Endothelial cell (in vitro differentiated cells): Measurements from ENCODE around the gene RORC. TPM values are rescaled to one million over a fixed set of nuclear protein-coding genes. Genes with fewer than 3 reads are reported as not detected.

Source experiments
- DNase-seq: peaks from one replicate; pipeline ENCODE4 v3.0.0; 2021; ENCODE audit warnings: low spot score
- H3K27ac Mint-ChIP-seq: one replicate; pipeline ENCODE4 v1.8.0; 2021; ENCODE audit warnings: mixed read lengths, inconsistent platforms; ENCODE audit not compliant: unreplicated experiment
- H3K27me3 Mint-ChIP-seq: one replicate; pipeline ENCODE4 v1.8.0; 2021; ENCODE audit warnings: mild to moderate bottlenecking, moderate library complexity, mixed read lengths, inconsistent platforms; ENCODE audit not compliant: unreplicated experiment
- H3K36me3 Mint-ChIP-seq: one replicate; pipeline ENCODE4 v1.8.0; 2021; ENCODE audit warnings: mild to moderate bottlenecking, low read depth, mixed read lengths, inconsistent platforms; ENCODE audit not compliant: unreplicated experiment
- H3K4me1 Mint-ChIP-seq: one replicate; pipeline ENCODE4 v1.8.0; 2021; ENCODE audit warnings: mild to moderate bottlenecking, mixed read lengths, inconsistent platforms; ENCODE audit not compliant: unreplicated experiment
- H3K4me3 Mint-ChIP-seq: one replicate; pipeline ENCODE4 v1.8.0; 2021; ENCODE audit warnings: mild to moderate bottlenecking, mixed read lengths, inconsistent platforms; ENCODE audit not compliant: unreplicated experiment
- H3K9me3 Mint-ChIP-seq: one replicate; pipeline ENCODE4 v1.8.0; 2021; ENCODE audit warnings: mixed read lengths, inconsistent platforms; ENCODE audit not compliant: unreplicated experiment
- total RNA-seq: library from RNA; stranded (reverse); fragmentation: NEBNext Ultra II Directional; extraction: Animal tissue kit (Norgen Biotek cat#: 25700); gene quantifications from one replicate; pipeline ENCODE4 v1.2.1, GENCODE V29; 2021; ENCODE audit not compliant: unreplicated experiment
- TF ChIP-seq, protein P1 (sequence below): fragments of 200-600 bp; sonication (generic); IDR thresholded peaks from one replicate; pipeline ENCODE4 v1.5.0; 2021; ENCODE audit warnings: antibody characterized with exemption; ENCODE audit not compliant: unreplicated experiment

Gene RORC
- total RNA-seq, 1 donor from 2014 or later = 1.0 TPM

DNA sequence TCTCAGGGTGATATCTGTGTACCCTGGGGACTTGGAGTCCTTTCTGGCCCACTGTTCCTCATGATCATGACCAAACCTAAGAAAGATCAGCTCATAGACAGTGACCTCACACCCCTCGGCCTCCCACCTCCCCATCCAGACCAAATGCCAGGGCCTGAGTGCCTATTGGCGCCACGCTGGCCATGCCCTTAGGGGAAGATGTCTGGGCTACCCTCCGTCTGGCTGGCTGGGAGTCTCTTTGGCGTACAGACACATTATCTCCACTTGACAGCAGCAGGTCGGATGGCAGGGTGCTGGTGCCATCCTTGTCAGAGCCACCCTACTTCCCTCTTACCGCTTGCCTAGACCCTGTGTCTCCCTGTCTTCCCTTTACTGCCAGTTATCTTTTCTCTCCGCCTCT lies 8.4 kb downstream of the RORC start:
- TF ChIP-seq, protein P1, sequence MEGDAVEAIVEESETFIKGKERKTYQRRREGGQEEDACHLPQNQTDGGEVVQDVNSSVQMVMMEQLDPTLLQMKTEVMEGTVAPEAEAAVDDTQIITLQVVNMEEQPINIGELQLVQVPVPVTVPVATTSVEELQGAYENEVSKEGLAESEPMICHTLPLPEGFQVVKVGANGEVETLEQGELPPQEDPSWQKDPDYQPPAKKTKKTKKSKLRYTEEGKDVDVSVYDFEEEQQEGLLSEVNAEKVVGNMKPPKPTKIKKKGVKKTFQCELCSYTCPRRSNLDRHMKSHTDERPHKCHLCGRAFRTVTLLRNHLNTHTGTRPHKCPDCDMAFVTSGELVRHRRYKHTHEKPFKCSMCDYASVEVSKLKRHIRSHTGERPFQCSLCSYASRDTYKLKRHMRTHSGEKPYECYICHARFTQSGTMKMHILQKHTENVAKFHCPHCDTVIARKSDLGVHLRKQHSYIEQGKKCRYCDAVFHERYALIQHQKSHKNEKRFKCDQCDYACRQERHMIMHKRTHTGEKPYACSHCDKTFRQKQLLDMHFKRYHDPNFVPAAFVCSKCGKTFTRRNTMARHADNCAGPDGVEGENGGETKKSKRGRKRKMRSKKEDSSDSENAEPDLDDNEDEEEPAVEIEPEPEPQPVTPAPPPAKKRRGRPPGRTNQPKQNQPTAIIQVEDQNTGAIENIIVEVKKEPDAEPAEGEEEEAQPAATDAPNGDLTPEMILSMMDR = no peak
- Mint-ChIP-seq H3K27ac (no peak overlapping the region), H3K27me3 (peaks cover 13% of the 10 kb centered on the region), H3K36me3 (peaks cover 3% of the 10 kb centered on the region), H3K4me1 (peaks cover 42% of the 10 kb centered on the region), H3K4me3 (no peak overlapping the region), H3K9me3 (no peaks in the 10 kb centered on the region)
- no peak for DNase-seq

DNA sequence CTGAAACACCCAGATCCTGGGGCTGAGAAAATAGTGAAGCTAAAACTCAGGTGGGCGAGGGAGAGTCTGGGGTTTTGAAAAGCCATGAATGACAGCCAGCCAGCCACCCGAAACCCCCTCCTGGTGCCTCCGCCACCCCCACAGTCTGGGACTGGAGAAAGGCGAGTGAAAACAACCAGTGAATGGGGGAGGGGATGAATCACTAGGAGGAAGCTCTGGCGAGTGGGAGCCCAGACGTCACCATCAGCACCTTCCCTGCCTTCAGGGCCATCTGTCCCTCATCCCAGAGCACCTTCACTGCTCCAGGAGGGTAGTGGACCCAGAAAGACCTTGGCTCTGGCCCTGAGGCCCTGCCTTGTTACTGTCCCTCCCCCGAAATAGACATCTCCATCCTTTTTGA lies 9.2 kb downstream of the RORC start:
- Mint-ChIP-seq H3K27ac (no peak overlapping the region), H3K9me3 (no peaks in the 10 kb centered on the region), H3K27me3 (peaks cover 11% of the 10 kb centered on the region), H3K4me1 (peaks cover 38% of the 10 kb centered on the region), H3K4me3 (no peak overlapping the region), H3K36me3 (peaks cover 3% of the 10 kb centered on the region)
- TF ChIP-seq, protein P1 = no peak
- no peak for DNase-seq

DNA sequence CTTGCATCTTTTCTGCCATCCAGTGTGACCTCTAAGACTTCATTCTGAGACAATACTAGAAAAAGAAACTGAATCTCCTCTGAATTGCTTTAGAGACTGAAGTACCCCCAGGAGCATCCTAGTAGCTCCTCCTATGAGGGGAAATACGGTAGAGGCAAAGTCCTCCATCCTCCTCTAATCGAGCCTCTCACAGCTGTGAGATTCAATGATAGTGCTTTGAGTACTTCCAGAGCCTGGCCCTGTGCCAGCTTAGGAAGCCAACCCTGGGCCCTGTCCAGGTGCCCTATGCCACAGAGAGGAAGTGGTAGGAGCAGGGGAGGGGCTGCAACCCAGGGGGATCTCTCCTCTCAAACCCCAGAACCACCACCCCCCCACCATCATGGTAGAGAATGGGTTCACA lies 10.7 kb downstream of the RORC start:
- H3K9me3 Mint-ChIP-seq = no peaks in the 10 kb centered on the region
- no peak for DNase-seq
- no peak overlapping the region for H3K4me3 Mint-ChIP-seq
- no peak overlapping the region for H3K27ac Mint-ChIP-seq
- peaks cover 11% of the 10 kb centered on the region for H3K27me3 Mint-ChIP-seq
- TF ChIP-seq, protein P1 = no peak
- H3K36me3 Mint-ChIP-seq = peaks cover 3% of the 10 kb centered on the region
- H3K4me1 Mint-ChIP-seq = peaks cover 41% of the 10 kb centered on the region

DNA sequence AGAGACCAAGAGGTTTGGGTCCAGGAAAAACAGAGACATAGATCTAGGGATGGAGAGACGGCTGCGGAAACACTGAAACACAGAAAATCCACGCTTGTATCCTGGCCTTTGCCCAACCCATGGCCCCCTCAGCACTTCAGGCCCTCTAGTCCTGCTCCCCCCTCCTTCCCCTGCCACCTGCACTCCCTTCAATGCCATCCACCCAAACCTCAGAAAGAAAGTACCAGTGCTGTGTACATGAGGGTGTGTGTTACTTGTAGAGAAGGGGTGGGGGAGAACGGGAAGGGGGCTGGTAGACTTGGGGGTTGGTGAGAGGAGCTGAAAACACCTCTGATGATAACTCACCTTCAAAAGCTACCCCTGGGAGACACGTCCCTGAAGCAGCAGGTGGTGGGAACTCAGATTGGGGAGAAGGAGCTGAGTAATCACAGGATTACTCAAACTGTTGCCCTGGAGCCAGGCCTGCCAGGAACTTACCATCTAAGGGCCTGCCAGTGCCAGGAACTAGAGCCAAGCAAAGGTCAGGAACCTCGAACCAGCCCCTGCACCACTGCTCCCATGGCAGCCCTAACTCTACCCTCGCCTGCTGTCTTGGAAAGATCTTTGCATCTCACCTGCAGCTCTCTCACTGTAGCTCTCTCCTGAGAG lies 11.5 kb downstream of the RORC start:
- no peak overlapping the region for H3K27ac Mint-ChIP-seq
- no peaks in the 10 kb centered on the region for H3K9me3 Mint-ChIP-seq
- no peak for DNase-seq
- H3K4me3 Mint-ChIP-seq = no peak overlapping the region
- H3K36me3 Mint-ChIP-seq = peaks cover 3% of the 10 kb centered on the region
- peaks cover 8% of the 10 kb centered on the region for H3K27me3 Mint-ChIP-seq
- peaks cover 35% of the 10 kb centered on the region for H3K4me1 Mint-ChIP-seq
- TF ChIP-seq, protein P1 = no peak

DNA sequence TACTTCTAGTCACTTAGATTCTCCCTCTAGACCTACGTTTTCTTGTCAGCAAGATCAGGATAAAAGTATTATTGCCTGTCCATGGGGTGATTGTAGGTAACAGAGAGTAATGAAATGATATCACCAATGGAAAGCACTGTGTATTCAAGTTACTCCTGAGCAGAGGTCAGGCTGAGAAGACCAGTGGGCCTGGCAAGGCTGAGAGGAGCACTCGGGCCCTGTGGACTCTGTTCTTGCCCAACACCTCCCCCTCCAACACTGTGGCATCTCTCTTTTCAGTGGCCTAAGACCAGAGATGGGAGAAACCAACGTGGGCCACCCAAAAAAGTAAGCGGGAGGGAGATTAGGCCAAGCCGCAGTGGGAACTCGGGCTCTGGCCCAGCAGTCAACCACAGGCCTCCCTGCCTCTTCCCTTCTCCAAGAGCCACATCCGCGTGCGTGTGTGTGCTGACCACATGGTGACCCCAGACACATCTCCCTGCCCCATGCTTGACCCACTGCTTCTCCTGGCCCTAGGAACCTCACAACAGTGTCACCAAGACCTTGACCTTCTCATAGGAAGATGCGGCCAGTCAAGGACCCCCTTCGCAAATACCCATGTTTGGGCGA lies 12.3 kb downstream of the RORC start:
- TF ChIP-seq, protein P1 = no peak
- Mint-ChIP-seq H3K9me3 (no peaks in the 10 kb centered on the region), H3K27me3 (peaks cover 9% of the 10 kb centered on the region), H3K4me1 (peaks cover 28% of the 10 kb centered on the region), H3K36me3 (peaks cover 3% of the 10 kb centered on the region), H3K27ac (no peak overlapping the region), H3K4me3 (no peak overlapping the region)
- DNase-seq = no peak
